Activated T-helper 17 cell treated with anti-CD3 and anti-CD28 coated beads, Interleukin-2, amount 50 U/mL, for 72 hours (primary cell): ENCODE measurements around the gene TMEM131. TPM values are rescaled to one million over a fixed set of nuclear protein-coding genes. Genes with fewer than 3 reads are reported as not detected.

Experiments used
- ATAC-seq: fragments of 150-1000 bp; cut with Tn5 transposase; replicated peaks from 2 replicates; pipeline ENCODE4 v1.10.0; 2021; ENCODE audit warnings: mild to moderate bottlenecking, moderate library complexity
- H3K27ac Mint-ChIP-seq: one replicate; pipeline ENCODE4 v1.8.0; 2022; ENCODE audit warnings: mixed read lengths
- H3K27me3 Mint-ChIP-seq: one replicate; pipeline ENCODE4 v1.8.0; 2022; ENCODE audit warnings: mixed read lengths
- H3K36me3 Mint-ChIP-seq: one replicate; pipeline ENCODE4 v1.8.0; 2022; ENCODE audit warnings: low read depth, mild to moderate bottlenecking, mixed read lengths
- H3K4me1 Mint-ChIP-seq: one replicate; pipeline ENCODE4 v1.8.0; 2022; ENCODE audit warnings: mixed read lengths
- H3K4me3 Mint-ChIP-seq: one replicate; pipeline ENCODE4 v1.8.0; 2022; ENCODE audit warnings: mild to moderate bottlenecking, mixed read lengths
- H3K9me3 Mint-ChIP-seq: one replicate; pipeline ENCODE4 v1.8.0; 2022; ENCODE audit warnings: mixed read lengths
- total RNA-seq, 2 donors: library from RNA; stranded (reverse); gene quantifications; one replicate each; pipeline ENCODE4 v1.2.3, GENCODE V29; 2022

TMEM131 gene
- total RNA-seq, 2 donors from 2014 or later: 32.0 to 36.4 TPM

DNA sequence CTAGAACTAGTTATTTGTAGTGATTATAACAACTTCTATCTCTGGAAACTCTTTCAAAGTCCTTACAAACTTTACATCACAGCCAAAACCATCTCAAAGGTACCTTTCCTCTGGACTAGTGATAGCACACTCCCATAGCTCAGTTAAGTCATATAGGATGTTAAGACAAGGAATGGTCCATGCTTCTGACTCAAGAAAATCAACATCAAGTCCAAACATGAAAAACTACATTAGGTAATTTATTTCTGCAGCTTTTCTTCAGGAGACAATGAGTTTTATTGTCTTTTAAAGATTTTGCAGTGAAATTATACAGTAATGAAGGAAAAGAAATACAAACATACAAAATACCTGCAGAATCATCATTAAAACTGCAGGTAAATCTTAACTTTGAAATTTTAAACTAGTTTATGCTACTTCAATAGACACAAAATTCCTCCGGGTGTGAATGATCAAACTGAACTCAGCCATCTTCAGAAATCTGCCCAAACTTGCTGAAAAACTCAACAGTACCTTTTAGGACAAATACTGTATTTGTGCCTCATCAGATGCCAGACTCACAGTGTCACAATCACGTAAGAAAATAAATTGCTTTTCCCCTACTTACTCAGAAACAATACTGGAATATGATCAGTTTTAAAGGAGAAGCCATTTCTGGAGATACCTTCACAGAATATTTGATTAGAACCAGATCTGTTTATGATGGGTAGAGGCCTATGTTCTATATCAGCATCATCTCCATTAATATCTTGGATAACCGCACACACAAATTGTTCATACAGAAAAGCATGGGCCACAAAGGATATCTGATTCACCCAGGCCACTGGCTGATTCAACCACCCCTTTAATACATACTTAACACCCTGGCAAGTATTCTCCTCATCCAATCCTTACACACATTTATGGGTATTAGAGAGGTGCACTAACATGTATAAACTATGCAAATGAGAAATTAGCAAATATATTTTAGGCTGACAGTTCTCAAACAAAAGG, 2.6 kb downstream of the TMEM131 start:
- H3K4me3 Mint-ChIP-seq: peak overlapping the region; percentile 77
- ATAC-seq: no peak
- H3K27me3 Mint-ChIP-seq: no peaks in the 10 kb centered on the region
- H3K27ac Mint-ChIP-seq: no peak overlapping the region
- H3K9me3 Mint-ChIP-seq: peaks cover 5% of the 10 kb centered on the region
- H3K4me1 Mint-ChIP-seq: peaks cover 29% of the 10 kb centered on the region
- H3K36me3 Mint-ChIP-seq: no peaks in the 10 kb centered on the region

GRCh38 chr2:97991081-97991856, 4.5 kb downstream of the TMEM131 start:
- Mint-ChIP-seq H3K27me3 (no peaks in the 10 kb centered on the region), H3K27ac (no peak overlapping the region), H3K9me3 (peaks cover 8% of the 10 kb centered on the region), H3K36me3 (no peaks in the 10 kb centered on the region), H3K4me1 (peaks cover 38% of the 10 kb centered on the region), H3K4me3 (no peak overlapping the region)
- no peak for ATAC-seq

GRCh38 chr2:97988722-97989121, 7.0 kb downstream of the TMEM131 start:
- H3K4me3 Mint-ChIP-seq: no peak overlapping the region
- no peak for ATAC-seq
- peaks cover 34% of the 10 kb centered on the region for H3K4me1 Mint-ChIP-seq
- no peaks in the 10 kb centered on the region for H3K36me3 Mint-ChIP-seq
- H3K27ac Mint-ChIP-seq: no peak overlapping the region
- peaks cover 8% of the 10 kb centered on the region for H3K9me3 Mint-ChIP-seq
- no peaks in the 10 kb centered on the region for H3K27me3 Mint-ChIP-seq

GRCh38 chr2:97985998-97986397, 9.8 kb downstream of the TMEM131 start:
- Mint-ChIP-seq H3K4me3 (no peak overlapping the region), H3K4me1 (peaks cover 16% of the 10 kb centered on the region), H3K27ac (no peak overlapping the region), H3K27me3 (no peaks in the 10 kb centered on the region), H3K9me3 (peaks cover 8% of the 10 kb centered on the region), H3K36me3 (no peaks in the 10 kb centered on the region)
- no peak for ATAC-seq

- no peak overlapping the region for H3K4me3 Mint-ChIP-seq
- no peak for ATAC-seq
- no peaks in the 10 kb centered on the region for H3K36me3 Mint-ChIP-seq
- peaks cover 20% of the 10 kb centered on the region for H3K4me1 Mint-ChIP-seq
- peaks cover 13% of the 10 kb centered on the region for H3K9me3 Mint-ChIP-seq
- H3K27me3 Mint-ChIP-seq: no peaks in the 10 kb centered on the region
- no peak overlapping the region for H3K27ac Mint-ChIP-seq
Measured at GRCh38 chr2:97983698-97984097, 12.1 kb downstream of the TMEM131 start.

- Mint-ChIP-seq H3K4me3 (no peak overlapping the region), H3K4me1 (peaks cover 15% of the 10 kb centered on the region), H3K27ac (no peak overlapping the region), H3K36me3 (no peaks in the 10 kb centered on the region), H3K9me3 (peaks cover 8% of the 10 kb centered on the region), H3K27me3 (no peaks in the 10 kb centered on the region)
- ATAC-seq: no peak
Measured at GRCh38 chr2:97983134-97983533, 12.6 kb downstream of the TMEM131 start.

GRCh38 chr2:97982621-97983020, 13.1 kb downstream of the TMEM131 start:
- Mint-ChIP-seq H3K27me3 (no peaks in the 10 kb centered on the region), H3K4me3 (no peak overlapping the region), H3K27ac (no peak overlapping the region), H3K9me3 (peaks cover 5% of the 10 kb centered on the region), H3K36me3 (no peaks in the 10 kb centered on the region), H3K4me1 (peaks cover 15% of the 10 kb centered on the region)
- no peak for ATAC-seq

GRCh38 chr2:97981961-97982360, 13.8 kb downstream of the TMEM131 start:
- Mint-ChIP-seq H3K27me3 (no peaks in the 10 kb centered on the region), H3K4me1 (peaks cover 14% of the 10 kb centered on the region), H3K27ac (no peak overlapping the region), H3K4me3 (no peak overlapping the region), H3K9me3 (peaks cover 5% of the 10 kb centered on the region), H3K36me3 (no peaks in the 10 kb centered on the region)
- no peak for ATAC-seq

DNA sequence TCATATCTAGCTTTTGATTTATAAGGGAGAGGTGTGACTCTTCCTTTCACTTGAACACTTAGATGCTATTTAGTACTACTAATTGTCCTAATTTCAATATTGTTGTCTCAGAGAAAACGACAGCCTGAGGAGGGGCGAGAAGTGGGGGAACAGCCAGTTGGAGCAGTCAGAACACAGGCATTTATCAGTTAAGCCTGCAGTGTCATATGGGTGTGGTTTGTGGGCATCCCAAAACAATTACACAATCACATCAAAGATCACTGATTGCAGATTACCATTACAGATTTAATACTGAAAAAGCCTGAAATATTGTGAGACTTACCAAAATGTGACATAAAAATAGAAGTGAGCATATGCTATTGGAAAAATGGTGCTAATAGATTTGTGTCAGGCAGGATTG, 15.8 kb downstream of the TMEM131 start:
- Mint-ChIP-seq H3K36me3 (peaks cover 2% of the 10 kb centered on the region), H3K27me3 (no peaks in the 10 kb centered on the region), H3K4me1 (peaks cover 6% of the 10 kb centered on the region), H3K27ac (no peak overlapping the region), H3K4me3 (no peak overlapping the region), H3K9me3 (peaks cover 5% of the 10 kb centered on the region)
- ATAC-seq: no peak

- peaks cover 4% of the 10 kb centered on the region for H3K36me3 Mint-ChIP-seq
- no peak for ATAC-seq
Measured at GRCh38 chr2:97974471-97974870, 21.3 kb downstream of the TMEM131 start.

GRCh38 chr2:97970293-97971060, 25.3 kb downstream of the TMEM131 start:
- H3K9me3 Mint-ChIP-seq: peaks cover 10% of the 10 kb centered on the region
- H3K36me3 Mint-ChIP-seq: peaks cover 4% of the 10 kb centered on the region
- ATAC-seq: no peak
- peaks cover 44% of the 10 kb centered on the region for H3K4me1 Mint-ChIP-seq
- no peak overlapping the region for H3K27ac Mint-ChIP-seq
- H3K27me3 Mint-ChIP-seq: no peaks in the 10 kb centered on the region
- H3K4me3 Mint-ChIP-seq: no peak overlapping the region

More at GRCh38 chr2:97974471-97974870, 21.3 kb downstream of the TMEM131 start:
- no peaks in the 10 kb centered on the region for H3K27me3 Mint-ChIP-seq
- H3K27ac Mint-ChIP-seq: no peak overlapping the region
- peaks cover 12% of the 10 kb centered on the region for H3K9me3 Mint-ChIP-seq
- no peak overlapping the region for H3K4me3 Mint-ChIP-seq
- H3K4me1 Mint-ChIP-seq: peaks cover 27% of the 10 kb centered on the region

DNA sequence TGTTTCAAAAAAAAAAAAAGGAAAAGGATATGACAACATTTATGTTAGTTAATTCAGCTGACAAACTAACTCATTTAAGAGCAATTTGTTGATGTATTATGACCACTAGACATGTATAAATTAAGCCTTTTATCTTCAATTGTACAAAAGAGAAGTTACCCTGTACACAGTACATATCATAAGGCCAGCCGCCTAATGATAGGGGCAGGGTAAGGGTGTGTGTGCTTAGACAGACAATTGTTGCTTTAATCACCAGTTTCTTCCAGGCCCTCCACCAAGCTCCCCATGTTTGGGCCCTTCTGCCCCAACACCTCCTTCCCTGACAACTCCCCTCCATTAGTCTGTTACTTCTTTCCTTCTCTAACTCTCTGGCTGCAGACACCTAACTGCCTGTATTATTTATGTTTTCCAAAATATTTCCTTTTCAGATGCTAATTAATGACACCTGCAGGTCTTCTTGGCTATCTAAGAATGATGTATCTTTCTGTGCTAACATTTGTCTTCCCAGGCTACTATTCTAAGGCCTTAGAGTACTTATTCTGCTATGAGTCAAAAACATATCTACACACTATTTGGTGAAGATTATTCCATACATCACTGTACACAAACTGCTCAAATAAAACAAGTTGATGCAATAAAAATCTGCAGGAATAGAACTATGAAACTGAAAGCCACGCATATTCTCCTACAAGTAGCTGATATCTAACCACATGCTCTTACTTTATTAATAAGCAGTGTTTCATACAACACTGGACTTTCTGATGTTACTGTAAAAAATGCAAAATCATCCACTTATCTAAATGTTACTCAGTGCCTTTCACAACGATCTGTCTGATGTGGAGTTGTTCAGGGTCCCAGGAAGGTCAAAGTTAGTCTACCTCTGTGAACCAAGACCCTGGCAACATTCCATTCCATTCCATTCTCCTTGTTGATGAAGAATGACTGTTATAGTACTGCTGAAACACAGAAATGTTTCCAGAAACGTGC, 26.4 kb downstream of the TMEM131 start:
- no peaks in the 10 kb centered on the region for H3K36me3 Mint-ChIP-seq
- no peak overlapping the region for H3K4me3 Mint-ChIP-seq
- H3K27ac Mint-ChIP-seq: no peak overlapping the region
- H3K27me3 Mint-ChIP-seq: no peaks in the 10 kb centered on the region
- peaks cover 52% of the 10 kb centered on the region for H3K4me1 Mint-ChIP-seq
- H3K9me3 Mint-ChIP-seq: peaks cover 10% of the 10 kb centered on the region
- ATAC-seq: peak; percentile 47

GRCh38 chr2:97967931-97968627, 27.7 kb downstream of the TMEM131 start:
- Mint-ChIP-seq H3K27ac (no peak overlapping the region), H3K9me3 (peaks cover 1% of the 10 kb centered on the region), H3K4me3 (no peak overlapping the region), H3K4me1 (peaks cover 49% of the 10 kb centered on the region), H3K36me3 (no peaks in the 10 kb centered on the region), H3K27me3 (no peaks in the 10 kb centered on the region)
- ATAC-seq: no peak
